Ovary (tissue), 3 donors: ENCODE data around the gene SUSD2.

Source experiments
- EP300 ChIP-seq: sonication (generic); formaldehyde crosslinking; IDR thresholded peaks from one replicate; pipeline ENCODE4 v1.6.1; 2017; ENCODE audit warnings: antibody characterized with exemption
- POLR2A ChIP-seq: fragments of 450-650 bp; IDR thresholded peaks from one replicate; pipeline ENCODE4 v1.6.1; 2017; ENCODE audit warnings: antibody characterized with exemption, mild to moderate bottlenecking, moderate library complexity
- TF ChIP-seq, protein P1 (sequence below), 3 donors: fragments of 450-650 bp in 2 of 3; fragments of 200-600 bp in 1 of 3; IDR thresholded peaks; one replicate each; pipeline versions ENCODE4 v1.5.1 to v1.8.0; 2016 to 2022; ENCODE audit warnings: antibody characterized with exemption in 3 of 3, mild to moderate bottlenecking in 1 of 3
- donor health status: DM: no; HTN: no; CAD: no.

DNA sequence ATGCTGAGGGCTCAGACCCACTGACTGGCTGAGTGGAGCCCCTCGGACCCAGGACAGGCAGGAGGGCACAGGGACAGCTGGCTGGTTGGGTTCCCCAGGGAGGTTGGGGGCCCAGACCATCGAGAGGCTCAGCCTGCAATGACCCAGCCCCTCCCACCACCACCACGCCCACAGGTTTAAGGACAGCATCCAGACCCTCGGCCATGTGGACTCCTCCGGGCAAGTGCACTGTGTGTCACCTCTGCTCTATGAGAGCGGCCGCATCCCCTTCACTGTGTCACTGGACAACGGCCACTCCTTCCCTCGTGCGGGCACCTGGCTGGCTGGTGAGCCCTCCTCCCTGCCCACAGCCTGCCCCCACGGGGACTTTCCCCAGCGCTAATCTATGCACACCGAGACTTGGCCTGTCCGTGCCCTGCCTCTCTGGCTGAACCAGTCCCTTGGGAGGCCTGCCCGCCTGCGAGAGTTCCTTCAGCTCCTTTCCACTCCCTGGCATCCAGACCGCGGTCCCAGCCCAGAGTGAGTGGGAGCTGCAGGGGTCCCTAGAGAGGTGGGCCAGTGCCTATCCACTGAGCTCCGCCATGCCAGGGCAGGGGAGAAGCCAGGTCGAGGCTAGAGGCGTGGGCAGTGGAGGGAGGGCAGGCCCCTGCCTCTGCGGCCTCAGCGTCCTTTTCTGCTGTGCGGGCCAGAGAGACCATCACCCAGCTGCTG lies 2.2 kb downstream of the SUSD2 start:
- TF ChIP-seq, protein P1, sequence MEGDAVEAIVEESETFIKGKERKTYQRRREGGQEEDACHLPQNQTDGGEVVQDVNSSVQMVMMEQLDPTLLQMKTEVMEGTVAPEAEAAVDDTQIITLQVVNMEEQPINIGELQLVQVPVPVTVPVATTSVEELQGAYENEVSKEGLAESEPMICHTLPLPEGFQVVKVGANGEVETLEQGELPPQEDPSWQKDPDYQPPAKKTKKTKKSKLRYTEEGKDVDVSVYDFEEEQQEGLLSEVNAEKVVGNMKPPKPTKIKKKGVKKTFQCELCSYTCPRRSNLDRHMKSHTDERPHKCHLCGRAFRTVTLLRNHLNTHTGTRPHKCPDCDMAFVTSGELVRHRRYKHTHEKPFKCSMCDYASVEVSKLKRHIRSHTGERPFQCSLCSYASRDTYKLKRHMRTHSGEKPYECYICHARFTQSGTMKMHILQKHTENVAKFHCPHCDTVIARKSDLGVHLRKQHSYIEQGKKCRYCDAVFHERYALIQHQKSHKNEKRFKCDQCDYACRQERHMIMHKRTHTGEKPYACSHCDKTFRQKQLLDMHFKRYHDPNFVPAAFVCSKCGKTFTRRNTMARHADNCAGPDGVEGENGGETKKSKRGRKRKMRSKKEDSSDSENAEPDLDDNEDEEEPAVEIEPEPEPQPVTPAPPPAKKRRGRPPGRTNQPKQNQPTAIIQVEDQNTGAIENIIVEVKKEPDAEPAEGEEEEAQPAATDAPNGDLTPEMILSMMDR (IDR thresholded peaks at IDR 0.05): no peak
- TF ChIP-seq POLR2A: no peak
- TF ChIP-seq EP300: no peak
